Activated T-cell treated with anti-CD3 and anti-CD28 coated beads, Interleukin-2, amount 50 U/mL, for 1 hour (primary cell): ENCODE data around the gene SLC16A4.
A peak's percentile ranks its signal among the peaks of the same experiment; 100 is the strongest.

ENCODE experiments used
- DNase-seq: peaks from one replicate; pipeline ENCODE4 v3.0.0-alpha.2; 2020

Gene SLC16A4

GRCh38 chr1:110350360-110350759, 40.5 kb downstream of the SLC16A4 start:
- no peak for DNase-seq

GRCh38 chr1:110348771-110349170, 42.1 kb downstream of the SLC16A4 start:
- DNase-seq = no peak

GRCh38 chr1:110348050-110348449, 42.8 kb downstream of the SLC16A4 start:
- DNase-seq = no peak

GRCh38 chr1:110347182-110347893, 43.5 kb downstream of the SLC16A4 start:
- DNase-seq = no peak

GRCh38 chr1:110346690-110347089, 44.1 kb downstream of the SLC16A4 start:
- no peak for DNase-seq

GRCh38 chr1:110345480-110345879, 45.3 kb downstream of the SLC16A4 start:
- no peak for DNase-seq

GRCh38 chr1:110344152-110344551, 46.7 kb downstream of the SLC16A4 start:
- no peak for DNase-seq

GRCh38 chr1:110343249-110343648, 47.6 kb downstream of the SLC16A4 start:
- DNase-seq = no peak

GRCh38 chr1:110341872-110342331, 48.9 kb downstream of the SLC16A4 start:
- DNase-seq = no peak

GRCh38 chr1:110341146-110341871, 49.5 kb downstream of the SLC16A4 start:
- DNase-seq = no peak

- no peak for DNase-seq
These were observed 50.7 kb downstream of the SLC16A4 start for GRCh38 chr1:110340207-110340468.

- no peak for DNase-seq
These were observed 51.2 kb downstream of the SLC16A4 start for GRCh38 chr1:110339407-110340206.

GRCh38 chr1:110338886-110339406, 51.9 kb downstream of the SLC16A4 start, which contains the start of gene RBM15:
Gene RBM15 (plus strand): TSS chr1:110339377. CDS start chr1:110339406, 29 bp downstream.
- peak; percentile 92 for DNase-seq

GRCh38 chr1:110338309-110338885, 52.4 kb downstream of the SLC16A4 start:
- DNase-seq = peak; percentile 96

GRCh38 chr1:110337704-110338308, 53.0 kb downstream of the SLC16A4 start:
- peak; percentile 52 for DNase-seq

- DNase-seq = no peak
These were observed 54.4 kb downstream of the SLC16A4 start for GRCh38 chr1:110336300-110337039.

- no peak for DNase-seq
These were observed 55.6 kb downstream of the SLC16A4 start for GRCh38 chr1:110335265-110335664.

GRCh38 chr1:110328700-110329099, 62.1 kb downstream of the SLC16A4 start:
- no peak for DNase-seq

- no peak for DNase-seq
These were observed 62.6 kb downstream of the SLC16A4 start for GRCh38 chr1:110328274-110328673.

- DNase-seq = no peak
These were observed 64.0 kb downstream of the SLC16A4 start for GRCh38 chr1:110326826-110327225.

GRCh38 chr1:110324667-110325066, 66.2 kb downstream of the SLC16A4 start:
- DNase-seq = no peak

- DNase-seq = no peak
These were observed 69.0 kb downstream of the SLC16A4 start for GRCh38 chr1:110321846-110322245.
